BLaER1 (cell line): Measurements from ENCODE around the gene COBL.

Experiments
- H3K27ac ChIP-seq: shearing (Covaris generic); formaldehyde crosslinking; 2 replicates; pipeline ENCODE4 v1.8.1; 2022
- H3K27me3 ChIP-seq: shearing (Covaris generic); formaldehyde crosslinking; 2 replicates; pipeline ENCODE4 v1.8.1; 2022
- H3K36me3 ChIP-seq: shearing (Covaris generic); formaldehyde crosslinking; 2 replicates; pipeline ENCODE4 v1.8.1; 2022
- H3K4me1 ChIP-seq: shearing (Covaris generic); formaldehyde crosslinking; 2 replicates; pipeline ENCODE4 v1.8.1; 2022
- H3K4me2 ChIP-seq: shearing (Covaris generic); formaldehyde crosslinking; 2 replicates; pipeline ENCODE4 v1.8.1; 2022
- H3K4me3 ChIP-seq: shearing (Covaris generic); formaldehyde crosslinking; 2 replicates; pipeline ENCODE4 v1.8.1; 2022
- H3K9ac ChIP-seq: shearing (Covaris generic); formaldehyde crosslinking; 2 replicates; pipeline ENCODE4 v1.8.1; 2022
- H3K9me3 ChIP-seq: shearing (Covaris generic); formaldehyde crosslinking; 2 replicates; pipeline ENCODE4 v1.8.1; 2022
- H4K20me1 ChIP-seq: shearing (Covaris generic); formaldehyde crosslinking; 2 replicates; pipeline ENCODE4 v1.8.1; 2022
- Cebpa-rat ChIP-seq: shearing (Covaris generic); IDR thresholded peaks from 2 replicates; pipeline ENCODE4 v1.8.1; 2022

The COBL gene

DNA sequence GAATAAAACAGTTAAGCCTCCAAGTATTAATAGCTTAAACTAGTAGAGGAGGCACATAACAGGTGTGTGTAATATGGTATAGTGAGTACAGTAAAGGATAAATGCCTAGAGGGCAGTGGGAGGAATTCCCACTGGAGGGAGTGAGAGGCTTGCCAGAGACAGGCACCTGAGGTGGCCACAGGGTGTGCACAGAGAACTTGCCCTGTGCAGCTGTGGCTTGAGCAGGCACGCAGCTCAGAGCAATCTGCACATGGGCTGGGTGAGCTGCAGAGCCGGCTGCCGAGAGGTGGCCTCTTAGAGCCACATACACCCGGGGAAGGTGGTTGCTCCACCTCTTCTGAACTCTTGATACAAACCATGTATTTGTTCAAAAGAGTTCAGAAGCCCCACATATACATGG lies 237.1 kb downstream of the COBL start:
- Histone ChIP-seq H3K9me3 (no peaks in the 10 kb centered on the region), H3K9ac (no peak overlapping the region), H3K27me3 (no peaks in the 10 kb centered on the region), H3K36me3 (no peaks in the 10 kb centered on the region), H3K4me1 (peaks cover 32% of the 10 kb centered on the region), H3K4me3 (no peak overlapping the region), H3K27ac (no peak overlapping the region), H4K20me1 (no peaks in the 10 kb centered on the region), H3K4me2 (no peak overlapping the region)
- TF ChIP-seq Cebpa-rat: no peak

DNA sequence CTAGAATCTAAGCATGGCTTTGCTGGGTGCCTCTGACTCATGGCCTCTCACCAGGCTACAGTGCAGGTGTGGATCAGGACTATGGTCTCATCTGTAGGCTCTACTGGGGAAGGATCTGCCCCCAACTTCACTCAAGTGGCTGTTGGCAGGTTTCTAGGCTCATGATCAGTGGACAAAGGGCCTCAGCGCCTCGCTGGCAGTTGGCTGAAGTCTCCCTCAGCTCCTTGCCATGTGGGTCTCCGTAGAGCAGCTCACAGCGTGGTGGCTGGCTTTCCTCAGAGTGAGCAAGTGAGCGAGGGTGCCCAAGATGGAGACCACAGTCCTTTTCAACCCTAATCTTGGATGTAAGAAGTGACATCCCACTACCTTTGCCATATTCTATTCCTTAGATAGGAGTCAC lies 238.0 kb downstream of the COBL start:
- no peaks in the 10 kb centered on the region for H3K27me3 ChIP-seq
- no peaks in the 10 kb centered on the region for H3K36me3 ChIP-seq
- H3K9me3 ChIP-seq: no peaks in the 10 kb centered on the region
- H3K4me3 ChIP-seq: no peak overlapping the region
- no peak overlapping the region for H3K27ac ChIP-seq
- H3K4me2 ChIP-seq: no peak overlapping the region
- H3K4me1 ChIP-seq: peaks cover 41% of the 10 kb centered on the region
- no peak overlapping the region for H3K9ac ChIP-seq
- TF ChIP-seq Cebpa-rat: no peak
- H4K20me1 ChIP-seq: no peaks in the 10 kb centered on the region

DNA sequence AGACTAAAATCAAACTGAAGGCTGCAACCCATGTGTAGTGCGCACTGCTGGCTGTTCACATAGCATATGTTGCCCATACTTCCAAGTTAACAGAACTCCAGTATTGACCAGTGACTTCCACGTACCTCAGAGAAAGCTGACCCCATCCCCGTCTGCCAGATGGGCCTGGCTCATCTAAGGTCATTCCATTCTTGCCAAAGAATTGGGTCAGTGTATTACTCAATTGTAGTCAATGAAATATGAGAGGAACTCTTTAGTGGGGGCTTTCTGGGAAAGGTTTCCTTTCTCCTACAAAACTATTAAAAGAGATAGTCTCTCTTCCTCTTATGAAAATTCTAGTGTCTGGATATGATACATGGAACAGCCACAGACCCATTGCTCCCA lies 238.6 kb downstream of the COBL start:
- no peak overlapping the region for H3K27ac ChIP-seq
- H3K4me2 ChIP-seq: no peak overlapping the region
- TF ChIP-seq Cebpa-rat: no peak
- H3K9me3 ChIP-seq: no peaks in the 10 kb centered on the region
- no peak overlapping the region for H3K9ac ChIP-seq
- H3K27me3 ChIP-seq: no peaks in the 10 kb centered on the region
- no peak overlapping the region for H3K4me3 ChIP-seq
- H3K36me3 ChIP-seq: no peaks in the 10 kb centered on the region
- peaks cover 42% of the 10 kb centered on the region for H3K4me1 ChIP-seq
- H4K20me1 ChIP-seq: no peaks in the 10 kb centered on the region

DNA sequence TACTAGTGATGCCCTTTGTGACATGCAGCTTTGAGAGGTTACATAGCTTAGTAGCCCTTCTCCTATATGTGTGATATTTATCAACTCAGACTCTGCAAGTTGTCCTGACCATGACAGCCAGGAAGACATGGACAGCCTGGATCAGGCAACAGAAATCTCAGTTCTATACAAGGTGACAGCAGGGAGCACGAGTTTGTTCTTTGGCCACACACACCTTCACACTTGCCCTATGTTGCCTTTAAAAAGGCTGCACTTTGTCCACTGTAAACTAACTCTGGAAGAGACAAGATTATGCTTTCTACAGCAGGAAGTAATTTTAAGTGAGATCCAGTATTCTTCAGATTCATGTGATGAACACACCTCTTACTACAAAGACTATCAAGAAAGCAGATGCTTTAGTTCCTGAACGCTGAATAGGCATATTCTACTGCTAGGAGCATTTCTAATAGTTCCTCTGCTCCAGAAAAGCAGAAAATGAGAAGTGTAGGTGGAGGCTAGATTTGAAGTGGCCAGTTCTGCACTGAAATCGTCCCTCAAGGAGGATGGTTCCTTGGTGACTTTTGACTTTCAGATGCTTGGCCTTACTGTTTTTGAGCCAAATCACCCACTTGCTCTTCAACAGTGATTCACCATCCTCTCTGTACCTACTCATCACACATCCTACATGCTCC lies 239.2 kb downstream of the COBL start:
- TF ChIP-seq Cebpa-rat: no peak
- Histone ChIP-seq H3K36me3 (no peaks in the 10 kb centered on the region), H3K27ac (no peak overlapping the region), H3K27me3 (no peaks in the 10 kb centered on the region), H4K20me1 (no peaks in the 10 kb centered on the region), H3K4me3 (no peak overlapping the region), H3K9ac (no peak overlapping the region), H3K9me3 (no peaks in the 10 kb centered on the region), H3K4me2 (no peak overlapping the region), H3K4me1 (peaks cover 42% of the 10 kb centered on the region)

DNA sequence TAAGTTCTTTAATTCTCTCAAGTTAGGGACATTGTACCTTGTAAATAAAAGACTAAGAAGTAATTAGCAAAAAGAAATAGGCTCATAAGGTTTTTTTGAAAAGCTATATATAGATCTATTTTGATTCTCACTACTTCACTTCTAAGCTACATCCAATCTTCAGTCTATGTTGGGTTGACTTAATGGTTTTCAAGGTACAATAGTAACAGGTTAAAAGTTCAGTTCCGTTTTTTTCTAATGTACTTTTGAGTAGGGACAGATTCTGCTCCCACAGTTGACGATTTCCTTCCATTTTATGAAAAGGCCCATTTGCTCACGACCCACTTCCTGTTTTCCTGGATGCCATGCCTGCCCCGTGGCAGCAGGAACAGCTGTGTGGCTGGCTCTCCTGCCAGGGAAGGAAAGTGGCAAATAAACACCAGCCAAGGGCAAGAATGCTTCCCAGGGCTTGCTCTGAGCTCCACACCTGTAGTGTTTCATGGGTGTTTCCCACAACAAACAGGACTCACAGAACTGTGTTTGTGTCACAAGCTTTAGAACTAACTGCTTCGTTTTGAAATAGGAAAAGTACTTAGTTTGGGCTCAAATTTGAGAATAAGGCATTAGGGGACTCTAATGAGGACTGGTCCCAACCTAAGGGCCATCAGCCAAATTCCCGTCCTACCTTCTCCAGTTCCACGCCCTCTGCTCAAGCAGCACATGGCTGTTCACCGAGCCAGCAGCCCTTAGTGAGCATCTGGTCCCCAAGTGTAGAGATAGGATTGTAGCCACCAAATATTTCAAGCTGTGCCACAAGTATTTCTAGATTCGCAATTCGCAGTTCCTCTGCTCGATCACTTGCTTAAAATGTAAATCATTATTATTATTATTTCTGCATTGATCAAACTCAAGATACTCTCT lies 240.7 kb downstream of the COBL start:
- H3K4me1 ChIP-seq: peaks cover 42% of the 10 kb centered on the region
- H3K36me3 ChIP-seq: no peaks in the 10 kb centered on the region
- no peaks in the 10 kb centered on the region for H3K27me3 ChIP-seq
- H3K9ac ChIP-seq: no peak overlapping the region
- peak overlapping the region; percentile 38 for H3K4me2 ChIP-seq
- H3K27ac ChIP-seq: no peak overlapping the region
- no peak for TF ChIP-seq Cebpa-rat
- no peaks in the 10 kb centered on the region for H4K20me1 ChIP-seq
- no peak overlapping the region for H3K4me3 ChIP-seq
- H3K9me3 ChIP-seq: no peaks in the 10 kb centered on the region

DNA sequence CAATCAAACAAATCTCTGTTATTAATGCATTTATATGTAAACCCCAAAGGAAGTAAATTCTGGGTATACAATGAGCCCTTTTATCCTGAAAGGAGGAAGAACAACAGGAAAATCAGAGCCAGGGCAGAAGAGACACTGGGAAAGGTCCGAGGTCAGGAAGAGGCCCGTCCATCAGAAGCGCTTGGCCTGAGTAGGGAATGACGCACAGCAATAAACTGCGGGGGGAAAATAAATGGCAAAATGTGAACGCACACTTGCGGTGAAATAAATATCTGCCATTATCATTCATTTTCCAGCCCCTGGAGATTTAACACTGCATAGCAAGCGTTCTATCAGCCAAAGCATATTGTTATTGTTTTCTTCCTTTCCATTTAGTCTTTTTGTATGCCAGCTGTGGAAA lies 243.4 kb downstream of the COBL start:
- Histone ChIP-seq H3K27me3 (no peaks in the 10 kb centered on the region), H3K9me3 (no peaks in the 10 kb centered on the region), H3K9ac (no peak overlapping the region)

DNA sequence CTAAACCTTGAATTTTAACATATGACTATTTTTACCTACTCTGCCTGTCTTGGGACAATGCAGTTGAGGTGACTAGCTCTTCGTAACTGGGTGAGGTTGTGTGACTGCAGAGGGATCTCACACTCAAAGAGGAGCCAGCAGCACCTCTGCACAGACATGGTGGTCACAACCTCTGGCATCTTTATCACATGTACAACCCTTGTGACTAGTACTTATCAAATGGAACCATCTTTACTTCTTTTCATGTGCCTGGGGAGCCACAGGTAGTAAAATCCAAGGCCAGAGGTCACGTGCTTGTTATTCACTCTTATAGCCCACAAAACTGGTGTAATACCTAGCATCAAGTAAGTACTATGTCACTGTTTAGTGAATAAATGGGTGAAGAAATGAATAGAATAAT lies 244.3 kb downstream of the COBL start:
- Histone ChIP-seq H3K27ac (no peak overlapping the region), H4K20me1 (no peaks in the 10 kb centered on the region), H3K4me3 (no peak overlapping the region), H3K36me3 (no peaks in the 10 kb centered on the region), H3K4me2 (no peak overlapping the region), H3K27me3 (no peaks in the 10 kb centered on the region), H3K4me1 (peaks cover 34% of the 10 kb centered on the region), H3K9ac (no peak overlapping the region), H3K9me3 (no peaks in the 10 kb centered on the region)
- no peak for TF ChIP-seq Cebpa-rat

More for the DNA sequence above, 243.4 kb downstream of the COBL start:
- no peaks in the 10 kb centered on the region for H3K36me3 ChIP-seq
- H3K4me2 ChIP-seq: no peak overlapping the region
- no peak overlapping the region for H3K4me3 ChIP-seq
- TF ChIP-seq Cebpa-rat: no peak
- H3K4me1 ChIP-seq: peaks cover 34% of the 10 kb centered on the region
- H3K27ac ChIP-seq: no peak overlapping the region
- no peaks in the 10 kb centered on the region for H4K20me1 ChIP-seq

DNA sequence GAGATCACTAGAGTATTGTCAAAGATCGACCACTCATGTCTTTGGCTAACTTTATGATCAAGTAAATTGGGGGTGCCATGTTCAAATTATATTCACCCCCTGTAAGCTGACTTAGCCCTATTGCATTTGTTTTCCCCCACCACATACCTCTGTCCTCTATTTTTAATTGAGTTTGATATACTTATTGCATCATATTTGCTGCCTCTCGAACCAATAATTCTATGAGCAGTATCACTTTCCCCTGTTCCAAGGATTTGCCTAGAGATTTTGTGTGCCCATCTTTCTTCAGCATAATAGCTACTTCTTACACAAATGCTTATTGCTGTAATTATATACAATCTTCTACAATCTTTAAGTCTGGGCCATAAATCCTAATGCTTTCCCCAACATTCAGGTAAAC lies 245.2 kb downstream of the COBL start:
- peaks cover 34% of the 10 kb centered on the region for H3K4me1 ChIP-seq
- H3K27me3 ChIP-seq: no peaks in the 10 kb centered on the region
- TF ChIP-seq Cebpa-rat: no peak; the same call in 1 of the 2 replicates
- H3K27ac ChIP-seq: no peak overlapping the region
- H4K20me1 ChIP-seq: no peaks in the 10 kb centered on the region
- no peaks in the 10 kb centered on the region for H3K9me3 ChIP-seq
- no peak overlapping the region for H3K4me3 ChIP-seq
- no peak overlapping the region for H3K9ac ChIP-seq
- H3K36me3 ChIP-seq: no peaks in the 10 kb centered on the region
- H3K4me2 ChIP-seq: no peak overlapping the region

DNA sequence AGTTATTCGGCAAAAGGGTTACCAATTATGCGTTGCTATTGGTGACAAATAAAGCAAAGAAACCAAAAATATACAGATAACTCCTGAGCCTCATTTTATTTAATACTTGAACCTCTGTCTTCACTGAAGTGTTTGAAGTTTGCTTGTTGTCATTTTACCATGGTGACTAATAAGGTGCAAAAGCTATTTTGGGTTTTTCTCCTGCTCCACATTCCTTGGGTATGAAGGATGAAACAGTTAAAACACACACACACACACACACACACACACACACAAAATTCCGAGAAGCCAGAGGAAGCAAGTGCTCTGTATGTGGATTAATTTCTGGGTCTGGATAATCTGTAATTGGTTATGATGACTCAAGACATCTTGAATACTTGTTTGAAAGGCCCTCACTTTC lies 246.5 kb downstream of the COBL start:
- no peak for TF ChIP-seq Cebpa-rat
- Histone ChIP-seq H3K27me3 (no peaks in the 10 kb centered on the region), H3K9me3 (no peaks in the 10 kb centered on the region), H3K4me3 (no peak overlapping the region), H3K4me2 (no peak overlapping the region), H4K20me1 (no peaks in the 10 kb centered on the region), H3K4me1 (peaks cover 23% of the 10 kb centered on the region), H3K27ac (no peak overlapping the region), H3K9ac (no peak overlapping the region), H3K36me3 (no peaks in the 10 kb centered on the region)

DNA sequence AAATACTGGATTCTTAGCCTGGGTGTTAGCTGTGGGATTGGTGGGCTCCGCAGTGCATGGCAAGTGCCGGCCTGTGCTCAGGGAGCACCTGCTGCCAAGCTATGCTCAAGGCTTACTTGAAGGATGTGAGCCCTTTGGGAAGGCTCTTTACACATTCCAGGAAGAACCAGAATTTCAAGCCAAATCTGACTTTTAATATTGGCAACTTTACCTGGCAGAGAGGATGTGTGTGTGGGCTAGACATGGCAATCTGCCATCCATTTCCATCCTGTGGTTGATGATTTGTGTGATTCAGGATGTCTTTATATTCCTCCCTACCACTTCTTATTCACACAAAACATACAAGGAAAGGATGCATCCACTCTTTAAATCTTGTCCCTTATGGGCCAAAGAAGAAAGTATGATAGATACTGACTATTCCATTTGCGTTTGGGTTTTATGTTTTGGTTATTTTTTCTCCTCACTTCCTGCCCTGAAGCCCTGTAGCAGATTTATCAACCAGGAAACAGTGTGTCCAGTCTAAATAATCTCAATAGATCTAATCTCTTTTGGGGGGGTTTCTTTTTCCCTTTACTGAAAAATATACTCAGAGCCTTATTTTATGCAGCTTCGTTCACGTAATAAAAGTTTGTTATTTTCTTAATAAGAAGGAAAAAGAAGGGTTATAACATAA lies 247.1 kb downstream of the COBL start:
- no peak overlapping the region for H3K4me3 ChIP-seq
- H4K20me1 ChIP-seq: no peaks in the 10 kb centered on the region
- TF ChIP-seq Cebpa-rat: no peak
- H3K36me3 ChIP-seq: no peaks in the 10 kb centered on the region
- no peaks in the 10 kb centered on the region for H3K9me3 ChIP-seq
- H3K4me1 ChIP-seq: peaks cover 17% of the 10 kb centered on the region
- H3K9ac ChIP-seq: no peak overlapping the region
- no peak overlapping the region for H3K4me2 ChIP-seq
- H3K27me3 ChIP-seq: no peaks in the 10 kb centered on the region
- no peak overlapping the region for H3K27ac ChIP-seq
